AG09319 (cell line): ENCODE results near the gene PSG6.
"Not testable (repeated sequence)": the region's sequence is repeated elsewhere in the genome, so short reads cannot be mapped to it uniquely, and the experiment has no call there.

Experiments
- DNase-seq: peaks from one replicate; pipeline ENCODE4 v3.0.0-alpha.2; 2010; ENCODE audit warnings: low read depth; ENCODE audit errors: extremely low read depth
- CTCF ChIP-seq: IDR thresholded peaks from 2 replicates; pipeline ENCODE4 v1.5.1; 2011; ENCODE audit warnings: low read depth, mild to moderate bottlenecking, inconsistent platforms, low read length, moderate library complexity

The PSG6 gene

GRCh38 chr19:42928896-42929295, 11.2 kb upstream of the PSG6 start:
- TF ChIP-seq CTCF, result no peak
- DNase-seq, result no peak

GRCh38 chr19:42926781-42927180, 9.1 kb upstream of the PSG6 start:
- no peak for DNase-seq
- TF ChIP-seq CTCF, result no peak

- DNase-seq, result peak; percentile 12
- peak; percentile 69 for TF ChIP-seq CTCF
These were observed 5.4 kb upstream of the PSG6 start for GRCh38 chr19:42923106-42923505.

GRCh38 chr19:42920971-42921370, 3.3 kb upstream of the PSG6 start:
- not testable (repeated sequence) for DNase-seq

- TF ChIP-seq CTCF, result no peak
These were observed 2.0 kb upstream of the PSG6 start for GRCh38 chr19:42919757-42920079.

GRCh38 chr19:42919070-42919756, 1.5 kb upstream of the PSG6 start:
- DNase-seq, result not testable (repeated sequence)

More at GRCh38 chr19:42919757-42920079, 2.0 kb upstream of the PSG6 start:
- no peak for DNase-seq

GRCh38 chr19:42918377-42919069, 829 bp upstream of the PSG6 start:
- not testable (repeated sequence) for DNase-seq

- DNase-seq, result not testable (repeated sequence)
These were observed 763 bp downstream of the PSG6 start for GRCh38 chr19:42916931-42917330.

- not testable (repeated sequence) for DNase-seq
These were observed 4.2 kb downstream of the PSG6 start for GRCh38 chr19:42913516-42913915.

- not testable (repeated sequence) for DNase-seq
These were observed 4.8 kb downstream of the PSG6 start for GRCh38 chr19:42912941-42913340.

GRCh38 chr19:42911731-42912130, 6.0 kb downstream of the PSG6 start:
- not testable (repeated sequence) for DNase-seq

- not testable (repeated sequence) for DNase-seq
These were observed 11.5 kb downstream of the PSG6 start for GRCh38 chr19:42906162-42906561.

- not testable (repeated sequence) for DNase-seq
These were observed 17.1 kb downstream of the PSG6 start for GRCh38 chr19:42900561-42900960.

GRCh38 chr19:42899674-42900073, 18.0 kb downstream of the PSG6 start:
- not testable (repeated sequence) for DNase-seq

- DNase-seq, result not testable (repeated sequence)
These were observed 18.6 kb downstream of the PSG6 start for GRCh38 chr19:42899110-42899509.

GRCh38 chr19:42898656-42899055, 19.0 kb downstream of the PSG6 start:
- DNase-seq, result not testable (repeated sequence)
